GM23338 (cell line): ENCODE data around the gene IWS1. TPM values are rescaled to one million over a fixed set of nuclear protein-coding genes. Genes with fewer than 3 reads are reported as not detected.
A peak's percentile ranks its signal among the peaks of the same experiment; 100 is the strongest.

Experiments used
- ATAC-seq: fragments of 200-7000 bp; cut with Tn5 transposase; 3 replicates; pipeline ENCODE4 v1.9.1; 2020
- DNase-seq: peaks from one replicate; pipeline ENCODE4 v3.0.0-alpha.2; 2015; ENCODE audit warnings: low spot score
- H2AFZ ChIP-seq: fragments of 200-600 bp; sonication (generic); 2 replicates; pipeline ENCODE4 v1.8.0; 2016; ENCODE audit warnings: antibody characterized with exemption, mild to moderate bottlenecking, moderate library complexity
- H3F3A ChIP-seq: fragments of 200-600 bp; sonication (generic); replicated peaks from 2 replicates; pipeline ENCODE4 v1.8.0; 2017; ENCODE audit warnings: antibody characterized with exemption, mixed run types, low read depth
- H3K27ac ChIP-seq: fragments of 200-600 bp; sonication (generic); 2 replicates; pipeline ENCODE4 v1.6.1; 2016; ENCODE audit warnings: low read depth
- H3K27me3 ChIP-seq: fragments of 200-600 bp; sonication (generic); 2 replicates; pipeline ENCODE4 v1.8.0; 2016; ENCODE audit warnings: mild to moderate bottlenecking, mixed run types, moderate library complexity; ENCODE audit not compliant: insufficient read depth
- H3K36me3 ChIP-seq: fragments of 200-600 bp; sonication (generic); 2 replicates; pipeline ENCODE4 v1.8.0; 2016; ENCODE audit warnings: mild to moderate bottlenecking; ENCODE audit not compliant: insufficient read depth
- H3K4me1 ChIP-seq: fragments of 200-600 bp; sonication (generic); 2 replicates; pipeline ENCODE4 v1.8.0; 2016; ENCODE audit warnings: mild to moderate bottlenecking, moderate library complexity; ENCODE audit not compliant: insufficient read depth
- H3K4me2 ChIP-seq: fragments of 200-600 bp; sonication (generic); 2 replicates; pipeline ENCODE4 v1.7.1; 2017; ENCODE audit warnings: mixed run types
- H3K4me3 ChIP-seq: fragments of 200-600 bp; sonication (generic); 2 replicates; pipeline ENCODE4 v1.6.1; 2016; ENCODE audit warnings: mixed run types
- H3K79me2 ChIP-seq: fragments of 200-600 bp; sonication (generic); replicated peaks from 2 replicates; pipeline ENCODE4 v1.8.0; 2017; ENCODE audit warnings: mild to moderate bottlenecking; ENCODE audit not compliant: insufficient read depth
- H3K9me2 ChIP-seq: fragments of 200-600 bp; sonication (generic); 2 replicates; pipeline ENCODE4 v1.8.0; 2017; ENCODE audit not compliant: insufficient read depth
- H4K20me1 ChIP-seq: fragments of 200-600 bp; sonication (generic); replicated peaks from 2 replicates; pipeline ENCODE4 v1.8.0; 2017; ENCODE audit warnings: mild to moderate bottlenecking; ENCODE audit not compliant: insufficient read depth
- H3K27ac Mint-ChIP-seq: 2 replicates; pipeline ENCODE4 v1.8.0; 2020; ENCODE audit warnings: inconsistent platforms, mild to moderate bottlenecking, moderate library complexity, mixed read lengths
- H3K27me3 Mint-ChIP-seq: 3 replicates; pipeline ENCODE4 v1.8.0; 2022; ENCODE audit warnings: low read depth, mild to moderate bottlenecking, moderate library complexity, mixed read lengths, inconsistent platforms; ENCODE audit not compliant: insufficient read depth, poor library complexity
- H3K36me3 Mint-ChIP-seq: 3 replicates; pipeline ENCODE4 v1.8.0; 2021; ENCODE audit warnings: low read depth, mild to moderate bottlenecking, inconsistent platforms, moderate library complexity, mixed read lengths
- H3K4me1 Mint-ChIP-seq: 3 replicates; pipeline ENCODE4 v1.8.0; 2020; ENCODE audit warnings: mild to moderate bottlenecking, inconsistent platforms, mixed read lengths
- H3K4me3 Mint-ChIP-seq: 3 replicates; pipeline ENCODE4 v1.8.0; 2021; ENCODE audit warnings: moderate library complexity, mild to moderate bottlenecking, inconsistent platforms, mixed read lengths
- H3K9me3 Mint-ChIP-seq: 3 replicates; pipeline ENCODE4 v1.8.0; 2020; ENCODE audit warnings: moderate library complexity, mild to moderate bottlenecking, inconsistent platforms, mixed read lengths
- CREB1 ChIP-seq: fragments of 250-450 bp; sonication (Bioruptor Pico); IDR thresholded peaks from 2 replicates; pipeline ENCODE4 v1.5.0; 2020; ENCODE audit warnings: low read depth, mild to moderate bottlenecking, moderate library complexity
- CTCF ChIP-seq, 2 experiments: fragments of 200-600 bp in 1 of 2; sonication (generic) in 1 of 2; conservative IDR thresholded peaks; 2 replicates each; pipeline versions ENCODE4 v1.5.1 to v1.6.1; 2016 to 2017; ENCODE audit warnings: antibody characterized with exemption in 2 of 2, low read depth in 2 of 2, mild to moderate bottlenecking in 2 of 2, moderate library complexity in 1 of 2
- POLR2AphosphoS5 ChIP-seq: IDR thresholded peaks from 2 replicates; pipeline ENCODE4 v1.6.1; 2016; ENCODE audit warnings: antibody characterized with exemption, low read depth
- STAT1 ChIP-seq: IDR thresholded peaks from one replicate; pipeline ENCODE4 v1.6.1; 2016; ENCODE audit warnings: antibody characterized with exemption; ENCODE audit not compliant: unreplicated experiment
- ZNF114 ChIP-seq: fragments of 250-450 bp; sonication (Bioruptor Pico); IDR thresholded peaks from 2 replicates; pipeline ENCODE4 v1.5.0; 2020; ENCODE audit warnings: mild to moderate bottlenecking, moderate library complexity
- ZNF331 ChIP-seq: fragments of 250-450 bp; sonication (Bioruptor Pico); IDR thresholded peaks from 2 replicates; pipeline ENCODE4 v1.5.0; 2020; ENCODE audit warnings: low read depth, mild to moderate bottlenecking, moderate library complexity
- polyA plus RNA-seq: library from polyadenylated mRNA; unstranded; fragments of >200 nt; fragmentation: Nextera tagmentation; extraction: Ambion mirVana; gene quantifications from 2 replicates; pipeline ENCODE4 v1.2.1, GENCODE V29; 2016
- total RNA-seq: library from RNA; depleted of rRNA; stranded (reverse); fragments of >200 nt; shearing (Covaris generic); gene quantifications from 2 replicates; pipeline ENCODE4 v1.2.3, GENCODE V29; 2014
- TF ChIP-seq, protein P1 (sequence below): fragments of 250-450 bp; sonication (Bioruptor Pico); IDR thresholded peaks from 2 replicates; pipeline ENCODE4 v1.5.0; 2020; ENCODE audit warnings: mild to moderate bottlenecking, moderate library complexity

IWS1 gene
- total and polyA plus RNA-seq, 2 experiments from 2014 or later, result 82.8 to 97.2 TPM

GRCh38 chr2:127531221-127531648, 4.9 kb upstream of the IWS1 start:
- H2AFZ ChIP-seq, result no peak overlapping the region
- Mint-ChIP-seq H3K27me3 (peaks cover 8% of the 10 kb centered on the region), H3K4me3 (no peak overlapping the region), H3K9me3 (peaks cover 4% of the 10 kb centered on the region; the same call in 1 of the 3 replicates), H3K27ac (no peak overlapping the region), H3K4me1 (peaks cover 16% of the 10 kb centered on the region), H3K36me3 (no peaks in the 10 kb centered on the region; the same call in 2 of the 3 replicates)
- no peaks in the 10 kb centered on the region for H3K27me3 ChIP-seq
- no peaks in the 10 kb centered on the region for H3K79me2 ChIP-seq
- no peak overlapping the region for H3K4me3 ChIP-seq
- H4K20me1 ChIP-seq, result no peaks in the 10 kb centered on the region
- H3K36me3 ChIP-seq, result no peaks in the 10 kb centered on the region
- no peak overlapping the region for H3K27ac ChIP-seq
- H3K4me2 ChIP-seq, result no peak overlapping the region
- no peak for DNase-seq
- no peak for ATAC-seq
- no peak for TF ChIP-seq ZNF114 (CRISPR knock-in tag)
- 0 out of 4 replicates have a peak, but pooled peaks of 1 of the 2 experiments have one; percentile 13 for TF ChIP-seq CTCF (conservative IDR thresholded peaks at IDR 0.05; ENCODE audit: low read depth in 2 of 2)
- H3K9me2 ChIP-seq, result peaks cover 2% of the 10 kb centered on the region
- H3K4me1 ChIP-seq, result peaks cover 15% of the 10 kb centered on the region
- no peaks in the 10 kb centered on the region for H3F3A ChIP-seq

DNA sequence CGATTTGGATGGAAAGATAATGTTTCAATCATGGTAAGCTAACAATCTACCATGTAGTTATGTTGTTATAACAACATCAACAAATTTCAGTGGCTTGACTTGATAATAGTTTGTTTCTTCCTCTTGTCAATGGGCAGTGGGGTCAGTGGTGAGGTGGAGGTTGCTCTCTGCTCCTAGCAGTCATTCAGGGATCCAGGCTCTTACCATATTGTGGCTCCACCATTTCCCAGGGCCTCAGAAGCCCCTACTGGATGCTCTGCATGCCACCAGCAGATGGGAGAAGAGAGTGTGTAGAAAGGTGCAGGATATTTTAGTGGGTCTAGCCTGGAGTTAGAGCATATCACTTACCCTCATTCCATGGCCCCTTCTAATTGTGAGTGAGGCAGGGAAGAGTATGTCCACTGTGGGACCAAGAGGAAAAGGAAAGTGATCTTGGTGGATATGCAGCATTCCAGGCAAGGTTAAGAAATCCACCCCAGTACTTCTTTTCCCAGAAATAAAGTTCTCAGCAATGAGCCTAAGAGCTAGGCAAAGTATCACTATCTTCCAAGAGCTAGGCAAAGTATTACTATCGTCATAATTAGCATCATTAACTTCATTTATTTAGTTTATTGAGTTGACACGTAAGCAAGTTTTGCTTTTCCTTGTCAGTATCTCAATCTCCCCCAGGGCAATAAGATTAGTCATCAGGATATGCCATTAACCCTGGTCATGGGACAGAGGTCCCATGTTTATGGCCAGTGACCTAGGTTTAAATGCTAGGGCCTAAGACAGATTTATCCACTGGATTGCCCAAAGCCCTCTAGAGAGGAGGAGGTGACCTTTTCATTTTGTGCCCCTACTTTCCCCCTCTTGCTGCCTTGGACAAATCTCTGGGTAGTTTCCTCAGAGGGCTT, 4.2 kb upstream of the IWS1 start:
- Mint-ChIP-seq H3K4me1 (peaks cover 16% of the 10 kb centered on the region), H3K36me3 (no peaks in the 10 kb centered on the region; the same call in 2 of the 3 replicates), H3K4me3 (no peak overlapping the region), H3K27ac (no peak overlapping the region), H3K27me3 (peaks cover 10% of the 10 kb centered on the region), H3K9me3 (peaks cover 4% of the 10 kb centered on the region; the same call in 1 of the 3 replicates)
- Histone ChIP-seq H3K36me3 (no peaks in the 10 kb centered on the region), H3K27me3 (no peaks in the 10 kb centered on the region), H3K9me2 (peaks cover 2% of the 10 kb centered on the region), H3F3A (no peaks in the 10 kb centered on the region), H3K79me2 (peaks cover 5% of the 10 kb centered on the region), H3K27ac (no peak overlapping the region), H3K4me2 (no peak overlapping the region), H3K4me1 (peaks cover 15% of the 10 kb centered on the region), H2AFZ (no peak overlapping the region), H4K20me1 (no peaks in the 10 kb centered on the region), H3K4me3 (no peak overlapping the region)
- no peak for ATAC-seq
- DNase-seq, result peak; percentile 15
- TF ChIP-seq POLR2AphosphoS5 (no peak), CREB1 (no peak), ZNF331 (CRISPR knock-in tag) (no peak), CTCF (conservative IDR thresholded peaks at IDR 0.05; ENCODE audit: low read depth in 2 of 2) (no peak), STAT1 (no peak)
- TF ChIP-seq, protein P1, sequence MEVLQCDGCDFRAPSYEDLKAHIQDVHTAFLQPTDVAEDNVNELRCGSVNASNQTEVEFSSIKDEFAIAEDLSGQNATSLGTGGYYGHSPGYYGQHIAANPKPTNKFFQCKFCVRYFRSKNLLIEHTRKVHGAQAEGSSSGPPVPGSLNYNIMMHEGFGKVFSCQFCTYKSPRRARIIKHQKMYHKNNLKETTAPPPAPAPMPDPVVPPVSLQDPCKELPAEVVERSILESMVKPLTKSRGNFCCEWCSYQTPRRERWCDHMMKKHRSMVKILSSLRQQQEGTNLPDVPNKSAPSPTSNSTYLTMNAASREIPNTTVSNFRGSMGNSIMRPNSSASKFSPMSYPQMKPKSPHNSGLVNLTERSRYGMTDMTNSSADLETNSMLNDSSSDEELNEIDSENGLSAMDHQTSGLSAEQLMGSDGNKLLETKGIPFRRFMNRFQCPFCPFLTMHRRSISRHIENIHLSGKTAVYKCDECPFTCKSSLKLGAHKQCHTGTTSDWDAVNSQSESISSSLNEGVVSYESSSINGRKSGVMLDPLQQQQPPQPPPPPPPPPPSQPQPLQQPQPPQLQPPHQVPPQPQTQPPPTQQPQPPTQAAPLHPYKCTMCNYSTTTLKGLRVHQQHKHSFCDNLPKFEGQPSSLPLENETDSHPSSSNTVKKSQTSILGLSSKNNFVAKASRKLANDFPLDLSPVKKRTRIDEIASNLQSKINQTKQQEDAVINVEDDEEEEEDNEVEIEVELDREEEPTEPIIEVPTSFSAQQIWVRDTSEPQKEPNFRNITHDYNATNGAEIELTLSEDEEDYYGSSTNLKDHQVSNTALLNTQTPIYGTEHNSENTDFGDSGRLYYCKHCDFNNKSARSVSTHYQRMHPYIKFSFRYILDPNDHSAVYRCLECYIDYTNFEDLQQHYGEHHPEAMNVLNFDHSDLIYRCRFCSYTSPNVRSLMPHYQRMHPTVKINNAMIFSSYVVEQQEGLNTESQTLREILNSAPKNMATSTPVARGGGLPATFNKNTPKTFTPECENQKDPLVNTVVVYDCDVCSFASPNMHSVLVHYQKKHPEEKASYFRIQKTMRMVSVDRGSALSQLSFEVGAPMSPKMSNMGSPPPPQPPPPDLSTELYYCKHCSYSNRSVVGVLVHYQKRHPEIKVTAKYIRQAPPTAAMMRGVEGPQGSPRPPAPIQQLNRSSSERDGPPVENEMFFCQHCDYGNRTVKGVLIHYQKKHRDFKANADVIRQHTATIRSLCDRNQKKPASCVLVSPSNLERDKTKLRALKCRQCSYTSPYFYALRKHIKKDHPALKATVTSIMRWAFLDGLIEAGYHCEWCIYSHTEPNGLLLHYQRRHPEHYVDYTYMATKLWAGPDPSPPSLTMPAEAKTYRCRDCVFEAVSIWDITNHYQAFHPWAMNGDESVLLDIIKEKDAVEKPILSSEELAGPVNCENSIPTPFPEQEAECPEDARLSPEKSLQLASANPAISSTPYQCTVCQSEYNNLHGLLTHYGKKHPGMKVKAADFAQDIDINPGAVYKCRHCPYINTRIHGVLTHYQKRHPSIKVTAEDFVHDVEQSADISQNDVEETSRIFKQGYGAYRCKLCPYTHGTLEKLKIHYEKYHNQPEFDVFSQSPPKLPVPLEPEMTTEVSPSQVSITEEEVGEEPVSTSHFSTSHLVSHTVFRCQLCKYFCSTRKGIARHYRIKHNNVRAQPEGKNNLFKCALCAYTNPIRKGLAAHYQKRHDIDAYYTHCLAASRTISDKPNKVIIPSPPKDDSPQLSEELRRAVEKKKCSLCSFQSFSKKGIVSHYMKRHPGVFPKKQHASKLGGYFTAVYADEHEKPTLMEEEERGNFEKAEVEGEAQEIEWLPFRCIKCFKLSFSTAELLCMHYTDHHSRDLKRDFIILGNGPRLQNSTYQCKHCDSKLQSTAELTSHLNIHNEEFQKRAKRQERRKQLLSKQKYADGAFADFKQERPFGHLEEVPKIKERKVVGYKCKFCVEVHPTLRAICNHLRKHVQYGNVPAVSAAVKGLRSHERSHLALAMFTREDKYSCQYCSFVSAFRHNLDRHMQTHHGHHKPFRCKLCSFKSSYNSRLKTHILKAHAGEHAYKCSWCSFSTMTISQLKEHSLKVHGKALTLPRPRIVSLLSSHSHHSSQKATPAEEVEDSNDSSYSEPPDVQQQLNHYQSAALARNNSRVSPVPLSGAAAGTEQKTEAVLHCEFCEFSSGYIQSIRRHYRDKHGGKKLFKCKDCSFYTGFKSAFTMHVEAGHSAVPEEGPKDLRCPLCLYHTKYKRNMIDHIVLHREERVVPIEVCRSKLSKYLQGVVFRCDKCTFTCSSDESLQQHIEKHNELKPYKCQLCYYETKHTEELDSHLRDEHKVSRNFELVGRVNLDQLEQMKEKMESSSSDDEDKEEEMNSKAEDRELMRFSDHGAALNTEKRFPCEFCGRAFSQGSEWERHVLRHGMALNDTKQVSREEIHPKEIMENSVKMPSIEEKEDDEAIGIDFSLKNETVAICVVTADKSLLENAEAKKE (CRISPR knock-in tag), result no peak
